ENCODE measurements around the gene PML.

- TF ChIP-seq REST (IDR thresholded peaks at IDR 0.05; ENCODE audit: low read depth, low read length), result no peak
- TF ChIP-seq POLR2AphosphoS5 (IDR thresholded peaks at IDR 0.05; ENCODE audit: low read depth, low read length), result no peak
- TF ChIP-seq NFIC (IDR thresholded peaks at IDR 0.05; ENCODE audit: borderline replicate concordance), result no peak
- TF ChIP-seq TEAD4 (IDR thresholded peaks at IDR 0.05; ENCODE audit: borderline replicate concordance, insufficient read depth), result no peak
- no peak for TF ChIP-seq RAD21 (IDR thresholded peaks at IDR 0.05; ENCODE audit: low read length)
- TF ChIP-seq FOXM1 (IDR thresholded peaks at IDR 0.05; ENCODE audit: low read depth), result no peak
- no peak for TF ChIP-seq ELF1 (IDR thresholded peaks at IDR 0.05)
- TF ChIP-seq CTCF (IDR thresholded peaks at IDR 0.05), result no peak
- no peak for TF ChIP-seq USF2 (IDR thresholded peaks at IDR 0.05; ENCODE audit: borderline replicate concordance, low read depth, low read length)
- no peak for TF ChIP-seq GATA2 (CRISPR knock-in tag; IDR thresholded peaks at IDR 0.05)
- TF ChIP-seq YY1 (IDR thresholded peaks at IDR 0.05; ENCODE audit: low read depth), result no peak
- TF ChIP-seq EZH2phosphoT487 (IDR thresholded peaks at IDR 0.05; ENCODE audit: borderline replicate concordance, low read depth), result no peak
- no peak for TF ChIP-seq MEF2A (IDR thresholded peaks at IDR 0.05; ENCODE audit: borderline replicate concordance, low read depth)
Measured at GRCh38 chr15:74062671-74063070, 68.2 kb downstream of the PML start.
